ENCODE measurements around the gene TCHP. TPM values are rescaled to one million over a fixed set of nuclear protein-coding genes. Genes with fewer than 3 reads are reported as not detected.

Gene TCHP
- total and polyA plus RNA-seq, 2 donors (not counting 1 experiment from before 2014, with no cell fraction given), result 13.4 to 29.4 TPM

- Histone ChIP-seq H3K27me3 (replicated peaks in 1 of 4; ENCODE audit: control extremely low read depth in 1 of 4, control insufficient read depth in 3 of 4, insufficient read depth in 4 of 4, low read length in 3 of 4) (no peaks in the 10 kb centered on the region), H3K4me3 (ENCODE audit: control extremely low read depth in 1 of 5, extremely low read depth in 1 of 5, insufficient read depth in 1 of 5, low read depth in 2 of 5, low read length in 4 of 5) (no peak overlapping the region), H3K4me1 (ENCODE audit: control insufficient read depth in 2 of 2, insufficient read depth in 2 of 2, low read length in 2 of 2) (no peaks in the 10 kb centered on the region), H3K4me2 (replicated peaks; ENCODE audit: low read depth, low read length, poor library complexity, severe bottlenecking) (no peak overlapping the region), H3K27ac (ENCODE audit: low read length in 2 of 2) (no peak overlapping the region), H3K79me2 (ENCODE audit: control insufficient read depth, insufficient read depth, low read length) (peaks cover 24% of the 10 kb centered on the region), H4K20me1 (ENCODE audit: control insufficient read depth, insufficient read depth, low read length, poor library complexity, severe bottlenecking) (peaks cover 19% of the 10 kb centered on the region), H3K36me3 (replicated peaks in 1 of 2; ENCODE audit: control extremely low read depth in 1 of 2, control insufficient read depth in 1 of 2, extremely low read depth in 1 of 2, insufficient read depth in 2 of 2, low read length in 1 of 2) (peaks cover 6 to 80% of the 10 kb centered on the region in 2 experiments), H2AFZ (ENCODE audit: insufficient read depth, low read depth, low read length, poor library complexity, severe bottlenecking) (no peak overlapping the region), H3K9me3 (ENCODE audit: control extremely low read depth in 1 of 3, control insufficient read depth in 2 of 3, insufficient read depth in 1 of 3, low read length in 2 of 3) (no peaks in the 10 kb centered on the region), H3K9ac (ENCODE audit: low read length) (no peak overlapping the region)
- TF ChIP-seq CTCF (IDR thresholded peaks at IDR 0.05) (no peak), EZH2 (IDR thresholded peaks at IDR 0.05; ENCODE audit: borderline replicate concordance, insufficient read depth, low read depth, low read length, poor library complexity, severe bottlenecking) (no peak)
- Mint-ChIP-seq H3K4me1 (no peaks in the 10 kb centered on the region), H3K27ac (no peak overlapping the region), H3K9me3 (ENCODE audit: insufficient read depth) (no peaks in the 10 kb centered on the region), H3K4me3 (no peak overlapping the region), H3K27me3 (no peaks in the 10 kb centered on the region)
- intact Hi-C loops (cut with micrococcal nuclease), result no loop called here
- ATAC-seq (ENCODE audit: low read depth) (no peak), DNase-seq (no peak)
- ChIA-PET POLR2A (interaction anchor here (0.5 to 0.6 kb wide), 2 partner anchors 32 to 33 kb away, joined by 5 to 8 read pairs; no protein-coding TSS in a partner anchor), CTCF (no interaction called here)
- 100% methylated on average over 1 of the region's 8 CpGs for whole genome bisulfite sequencing (ENCODE audit: insufficient coverage)
Measured at GRCh38 chr12:109959411-109960093, 59.5 kb downstream of the TCHP start.

GRCh38 chr12:109961201-109961600 lies 61.1 kb downstream of the TCHP start:
- Mint-ChIP-seq H3K27ac (peak overlapping the region; percentile 51), H3K4me3 (no peak overlapping the region)

More at GRCh38 chr12:109961201-109961600, 61.1 kb downstream of the TCHP start:
- H3K9me3 Mint-ChIP-seq (ENCODE audit: insufficient read depth), result no peaks in the 10 kb centered on the region
- peaks cover 25% of the 10 kb centered on the region for H3K79me2 ChIP-seq (ENCODE audit: control insufficient read depth, insufficient read depth, low read length)
- ATAC-seq (ENCODE audit: low read depth) (no peak), DNase-seq (no peak)
- H3K27me3 ChIP-seq (replicated peaks in 1 of 4; ENCODE audit: control extremely low read depth in 1 of 4, control insufficient read depth in 3 of 4, insufficient read depth in 4 of 4, low read length in 3 of 4), result no peaks in the 10 kb centered on the region
- H4K20me1 ChIP-seq (ENCODE audit: control insufficient read depth, insufficient read depth, low read length, poor library complexity, severe bottlenecking), result peaks cover 19% of the 10 kb centered on the region
- ChIA-PET POLR2A (interaction anchor here (0.7 kb wide), 1 partner anchor 21 kb away, joined by 3 read pairs; no protein-coding TSS in a partner anchor), CTCF (no interaction called here)
- H3K4me3 ChIP-seq (ENCODE audit: control extremely low read depth in 1 of 5, extremely low read depth in 1 of 5, insufficient read depth in 1 of 5, low read depth in 2 of 5, low read length in 4 of 5), result no peak overlapping the region
- intact Hi-C loops (cut with micrococcal nuclease), result no loop called here
- TF ChIP-seq CTCF (IDR thresholded peaks at IDR 0.05), result no peak
- no peak for TF ChIP-seq EZH2 (IDR thresholded peaks at IDR 0.05; ENCODE audit: borderline replicate concordance, insufficient read depth, low read depth, low read length, poor library complexity, severe bottlenecking)
- 97% methylated on average over 14 of the region's 14 CpGs for WGBS (ENCODE audit: insufficient coverage)
- no peak overlapping the region for H3K27ac ChIP-seq (ENCODE audit: low read length in 2 of 2)
- H3K9ac ChIP-seq (ENCODE audit: low read length), result no peak overlapping the region
- no peaks in the 10 kb centered on the region for H3K9me3 ChIP-seq (ENCODE audit: control extremely low read depth in 1 of 3, control insufficient read depth in 2 of 3, insufficient read depth in 1 of 3, low read length in 2 of 3)
- peaks cover 1 to 85% of the 10 kb centered on the region in 2 experiments for H3K36me3 ChIP-seq (replicated peaks in 1 of 2; ENCODE audit: control extremely low read depth in 1 of 2, control insufficient read depth in 1 of 2, extremely low read depth in 1 of 2, insufficient read depth in 2 of 2, low read length in 1 of 2)
- no peaks in the 10 kb centered on the region for H3K4me1 ChIP-seq (ENCODE audit: control insufficient read depth in 2 of 2, insufficient read depth in 2 of 2, low read length in 2 of 2)
- no peak overlapping the region for H2AFZ ChIP-seq (ENCODE audit: insufficient read depth, low read depth, low read length, poor library complexity, severe bottlenecking)
- no peaks in the 10 kb centered on the region for H3K27me3 Mint-ChIP-seq
- H3K4me2 ChIP-seq (replicated peaks; ENCODE audit: low read depth, low read length, poor library complexity, severe bottlenecking), result no peak overlapping the region
- no peaks in the 10 kb centered on the region for H3K4me1 Mint-ChIP-seq
